HepG2 (cell line): ENCODE data around the gene MAN1C1. TPM values are rescaled to one million over a fixed set of nuclear protein-coding genes. Genes with fewer than 3 reads are reported as not detected.

Experiments used
- ARID2 ChIP-seq: sonication (generic); formaldehyde crosslinking; IDR thresholded peaks from 2 replicates; pipeline ENCODE4 v1.8.1; 2022; ENCODE audit warnings: mild to moderate bottlenecking, missing genetic modification reagents, borderline replicate concordance
- ATF2 ChIP-seq: sonication (generic); formaldehyde crosslinking; IDR thresholded peaks from 2 replicates; pipeline ENCODE4 v1.4.0; 2020; ENCODE audit warnings: missing genetic modification reagents
- CAMTA2 ChIP-seq: sonication (generic); formaldehyde crosslinking; IDR thresholded peaks from 2 replicates; pipeline ENCODE4 v1.4.0; 2020; ENCODE audit warnings: mild to moderate bottlenecking, missing genetic modification reagents, borderline replicate concordance
- CCAR2 ChIP-seq: fragments of 200-400 bp; formaldehyde crosslinking; optimal IDR thresholded peaks from 2 replicates; pipeline ENCODE3; 2018; ENCODE audit warnings: low read depth, mild to moderate bottlenecking, low read length, moderate library complexity
- E2F5 ChIP-seq: sonication (generic); formaldehyde crosslinking; conservative IDR thresholded peaks from 2 replicates; pipeline ENCODE4 v1.4.0; 2020; ENCODE audit warnings: missing genetic modification reagents
- HNRNPUL1 ChIP-seq: fragments of 200-400 bp; formaldehyde crosslinking; IDR thresholded peaks from 2 replicates; pipeline ENCODE4 v1.6.1; 2017; ENCODE audit warnings: low read depth, mild to moderate bottlenecking, low read length, moderate library complexity
- IKZF5 ChIP-seq: IDR thresholded peaks from 2 replicates; pipeline ENCODE4 v1.6.1; 2018; ENCODE audit warnings: missing genetic modification reagents, mild to moderate bottlenecking, missing compliant biosample characterization
- MAFG ChIP-seq: sonication (generic); formaldehyde crosslinking; IDR thresholded peaks from 2 replicates; pipeline ENCODE4 v1.5.1; 2020; ENCODE audit warnings: mild to moderate bottlenecking, missing genetic modification reagents
- MEF2D ChIP-seq: sonication (generic); formaldehyde crosslinking; IDR thresholded peaks from 2 replicates; pipeline ENCODE4 v1.5.1; 2020; ENCODE audit warnings: mild to moderate bottlenecking, missing genetic modification reagents
- NFE2L2 ChIP-seq: fragments of 150-350 bp; IDR thresholded peaks from 2 replicates; pipeline ENCODE4 v1.6.1; 2014; ENCODE audit warnings: low read length
- RXRA ChIP-seq: sonication (generic); formaldehyde crosslinking; IDR thresholded peaks from 2 replicates; pipeline ENCODE4 v1.5.1; 2020; ENCODE audit warnings: missing genetic modification reagents
- SMARCC2 ChIP-seq: fragments of 450-650 bp; IDR thresholded peaks from 2 replicates; pipeline ENCODE4 v1.6.1; 2017; ENCODE audit warnings: antibody characterized with exemption, mild to moderate bottlenecking
- SMARCE1 ChIP-seq: fragments of 450-650 bp; IDR thresholded peaks from 2 replicates; pipeline ENCODE4 v1.6.1; 2017; ENCODE audit warnings: borderline replicate concordance
- TEAD3 ChIP-seq: optimal IDR thresholded peaks from 2 replicates; pipeline ENCODE3; 2016; ENCODE audit warnings: borderline replicate concordance
- THRA ChIP-seq: sonication (generic); formaldehyde crosslinking; IDR thresholded peaks from 2 replicates; pipeline ENCODE4 v1.4.0; 2020; ENCODE audit warnings: missing genetic modification reagents, borderline replicate concordance
- TRIM24 ChIP-seq: sonication (generic); formaldehyde crosslinking; IDR thresholded peaks from 2 replicates; pipeline ENCODE4 v1.8.0; 2022; ENCODE audit warnings: mild to moderate bottlenecking, missing genetic modification reagents
- ZBTB14 ChIP-seq: sonication (generic); formaldehyde crosslinking; IDR thresholded peaks from 2 replicates; pipeline ENCODE4 v1.4.0; 2020; ENCODE audit warnings: missing genetic modification reagents
- ZNF101 ChIP-seq: sonication (generic); formaldehyde crosslinking; IDR thresholded peaks from 2 replicates; pipeline ENCODE4 v1.4.0; 2020; ENCODE audit warnings: mild to moderate bottlenecking, low read depth, missing genetic modification reagents, borderline replicate concordance
- ZNF205 ChIP-seq: IDR thresholded peaks from 2 replicates; pipeline ENCODE4 v1.6.1; 2018; ENCODE audit warnings: missing biosample characterization, missing genetic modification reagents
- ZNF292 ChIP-seq: sonication (generic); formaldehyde crosslinking; IDR thresholded peaks from 2 replicates; pipeline ENCODE4 v1.8.1; 2022; ENCODE audit warnings: mild to moderate bottlenecking, low read depth, missing genetic modification reagents, borderline replicate concordance
- ZNF451 ChIP-seq: sonication (generic); formaldehyde crosslinking; IDR thresholded peaks from 2 replicates; pipeline ENCODE4 v1.5.0; 2020; ENCODE audit warnings: mild to moderate bottlenecking, missing genetic modification reagents
- ZNF577 ChIP-seq: sonication (generic); formaldehyde crosslinking; IDR thresholded peaks from 2 replicates; pipeline ENCODE4 v1.4.0; 2020; ENCODE audit warnings: mild to moderate bottlenecking, low read depth, missing genetic modification reagents, borderline replicate concordance
- ZNF605 ChIP-seq: sonication (generic); formaldehyde crosslinking; IDR thresholded peaks from 2 replicates; pipeline ENCODE4 v1.8.0; 2022; ENCODE audit warnings: mild to moderate bottlenecking, missing genetic modification reagents
- ZSCAN25 ChIP-seq: sonication (generic); formaldehyde crosslinking; IDR thresholded peaks from 2 replicates; pipeline ENCODE4 v1.8.0; 2022; ENCODE audit warnings: mild to moderate bottlenecking, missing genetic modification reagents
- polyA plus RNA-seq, 8 experiments: library from polyadenylated mRNA; depleted of rRNA in 3 of 8; stranded (reverse) in 7 of 8; unstranded in 1 of 8; fragments of >200 nt; fragmentation: Illumina TruSeq in 4 of 8; extraction: Trizol in 4 of 8; gene quantifications; 2 replicates each; pipeline versions ENCODE4 v1.2.1 to v1.2.3, GENCODE V29; 2011 to 2016; ENCODE audit warnings: low read depth in 4 of 8, missing spikeins in 1 of 8, mixed read lengths in 1 of 8; ENCODE audit not compliant: insufficient read depth in 1 of 8
- total RNA-seq, 5 experiments: library from RNA; depleted of rRNA; stranded (reverse); fragments of >200 nt; fragmentation: Illumina TruSeq; extraction: Trizol; gene quantifications; 2 replicates each; pipeline ENCODE4 v1.2.3, GENCODE V29; 2016; ENCODE audit warnings: low read depth in 1 of 5

Gene MAN1C1
- total and polyA plus RNA-seq, 2 of the 13 experiments (the other 11 are each of a cell fraction or from before 2014, with no cell fraction given): 0.18 to 0.49 TPM

GRCh38 chr1:25810341-25811299 lies 194.0 kb downstream of the MAN1C1 start (continued):
- TF ChIP-seq ATF2 (CRISPR knock-in tag) (no peak), SMARCC2 (no peak), ZNF101 (CRISPR knock-in tag) (no peak), MEF2D (CRISPR knock-in tag) (no peak), TRIM24 (CRISPR knock-in tag) (no peak), ZNF577 (no peak), RXRA (CRISPR knock-in tag) (peak; percentile 53; the same call in 1 of the 2 replicates), NFE2L2 (no peak), ZSCAN25 (CRISPR knock-in tag) (peak; percentile 56; the same call in 1 of the 2 replicates), ZNF605 (no peak), IKZF5 (CRISPR knock-in tag) (0 out of 2 replicates have a peak, but pooled peaks have one; percentile 16), THRA (CRISPR knock-in tag) (no peak), SMARCE1 (no peak), CCAR2 (no peak), MAFG (CRISPR knock-in tag) (no peak), E2F5 (CRISPR knock-in tag) (0 out of 2 replicates have a peak, but pooled peaks have one; percentile 38), ZNF292 (CRISPR knock-in tag) (no peak), HNRNPUL1 (no peak), ZBTB14 (CRISPR knock-in tag) (no peak), ARID2 (CRISPR knock-in tag) (no peak), ZNF205 (CRISPR knock-in tag) (no peak), CAMTA2 (CRISPR knock-in tag) (no peak), ZNF451 (CRISPR knock-in tag) (no peak), TEAD3 (CRISPR knock-in tag) (no peak)
